Heart left ventricle (tissue), 13 donors: ENCODE measurements around the gene TMEM8B.

Experiments used
- CTCF ChIP-seq, 12 donors: fragments of 200-600 bp; sonication (generic) in 4 of 12; IDR thresholded peaks; one replicate each; pipeline versions ENCODE4 v1.5.0 to v1.8.0; 2018 to 2022; ENCODE audit warnings: antibody characterized with exemption in 12 of 12, mild to moderate bottlenecking in 5 of 12
- POLR2A ChIP-seq, 2 donors: fragments of 450-650 bp; IDR thresholded peaks; one replicate each; pipeline ENCODE4 v1.6.1; 2017; ENCODE audit warnings: antibody characterized with exemption in 2 of 2, mild to moderate bottlenecking in 2 of 2, moderate library complexity in 2 of 2
- donor health status: ischemic (EF 13 %, LVEDD 7.1; RV severe dilation, severe dysfunction).
- donor health status: DM: no; HTN: yes; CAD: no.
- donor health status: DM: no; HTN: no; CAD: no.
- donor health status: ischemic (EF 25% LVEDD 6.9; RV normal size, moderate dysfunction).
- donor health status: ischemic (EF 25% LVEDD 5.7; RV mildly dilated, moderate dysfunction).
- donor health status: ischemic (EF 35%, LVEDD 5.7; RV mildly dilated, moderate dysfunction).
- donor health status: nonischemic (EF 11% LVEDD 7.7; RV severe dilation, severe dysfunction).
- donor health status: DM: yes; HTN: yes; CAD: no.
- donor health status: PGD.
- donor health status: ischemic (EF 29% LVEDD 5.4; RV normal size, mild dysfunction).
- donor health status: nonischemic (EF 23%, LVEDD 6.1; RV moderate dilation, normal function).

GRCh38 chr9:35818341-35818740 lies 10.7 kb upstream of the TMEM8B start:
- TF ChIP-seq CTCF (IDR thresholded peaks at IDR 0.05), result no peak
- TF ChIP-seq POLR2A (IDR thresholded peaks at IDR 0.05), result no peak
